OCI-LY1 (cell line): ENCODE measurements around the gene COPB2.

Experiments used
- CTCF ChIP-seq: fragments of 200-600 bp; sonication (generic), shearing (Covaris generic); IDR thresholded peaks from 2 replicates; pipeline ENCODE4 v1.5.1; 2017; ENCODE audit warnings: mild to moderate bottlenecking, antibody characterized with exemption, low read length, moderate library complexity, mixed read lengths
- EZH2 ChIP-seq: fragments of 200-600 bp; sonication (generic), shearing (Covaris generic); IDR thresholded peaks from 2 replicates; pipeline ENCODE4 v1.8.0; 2017; ENCODE audit warnings: borderline replicate concordance, mixed run types, mild to moderate bottlenecking, antibody characterized with exemption, low read length, moderate library complexity, mixed read lengths

GRCh38 chr3:139310474-139310933 lies 78.9 kb downstream of the COPB2 start:
- TF ChIP-seq CTCF (no peak), EZH2 (no peak)
